ENCODE data around the gene AFF3. TPM values are rescaled to one million over a fixed set of nuclear protein-coding genes. Genes with fewer than 3 reads are reported as not detected.
"Not testable (repeated sequence)": the region's sequence is repeated elsewhere in the genome, so short reads cannot be mapped to it uniquely, and the experiment has no call there.

AFF3 gene
- total RNA-seq, 2 donors from 2014 or later = 10.8 to 16.2 TPM

DNA sequence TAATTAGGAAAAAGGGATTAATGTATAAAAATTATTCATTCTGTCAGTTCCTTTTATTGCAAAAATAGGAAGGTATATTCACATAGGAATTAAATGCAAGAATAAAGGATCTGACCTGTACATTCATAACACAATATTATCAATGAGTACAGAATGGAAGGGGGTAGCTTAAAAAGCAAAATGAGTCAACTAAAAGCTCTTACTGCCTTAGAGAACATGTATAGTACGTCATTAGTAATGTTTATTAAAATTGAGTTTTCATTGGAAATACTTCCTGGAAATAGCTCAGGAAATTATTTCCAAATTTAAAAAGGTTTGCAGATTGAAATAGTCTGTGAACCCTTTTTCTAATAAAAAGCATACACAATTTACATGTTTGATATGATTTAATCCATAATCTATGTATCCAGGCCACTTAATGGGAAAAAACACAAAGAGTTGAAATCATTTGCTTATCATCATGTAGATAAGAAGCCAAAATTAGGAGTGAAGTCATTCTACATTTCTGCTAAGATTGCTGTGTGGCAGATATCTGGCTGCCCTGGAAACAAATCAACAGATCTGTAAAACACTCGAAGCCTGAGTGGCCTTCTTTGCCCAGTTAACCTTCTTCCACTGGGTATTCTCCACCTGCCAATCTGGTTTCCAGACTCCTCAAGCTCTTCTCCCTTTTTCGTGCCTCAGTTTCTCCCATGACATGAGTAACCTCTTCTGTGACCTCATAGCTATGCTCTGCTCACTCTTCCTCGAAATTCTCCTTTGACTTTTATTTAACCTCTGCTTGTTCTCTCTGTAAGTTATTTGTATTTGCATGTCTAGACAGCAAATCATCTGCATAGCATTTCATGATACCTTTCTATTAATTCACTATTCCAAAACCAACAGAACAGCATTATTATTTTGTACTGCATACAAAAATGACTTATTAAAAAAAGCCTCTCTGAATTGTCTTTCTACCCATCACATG, 471.3 kb downstream of the AFF3 start:
- H3K27ac ChIP-seq = peak overlapping the region; percentile 47 to 85
- no peaks in the 10 kb centered on the region for H3K36me3 ChIP-seq
- peaks cover 0 to 44% of the 10 kb centered on the region in 2 donors for H3K4me1 ChIP-seq
- H3K9me3 ChIP-seq = no peaks in the 10 kb centered on the region
- TF ChIP-seq, protein P1, sequence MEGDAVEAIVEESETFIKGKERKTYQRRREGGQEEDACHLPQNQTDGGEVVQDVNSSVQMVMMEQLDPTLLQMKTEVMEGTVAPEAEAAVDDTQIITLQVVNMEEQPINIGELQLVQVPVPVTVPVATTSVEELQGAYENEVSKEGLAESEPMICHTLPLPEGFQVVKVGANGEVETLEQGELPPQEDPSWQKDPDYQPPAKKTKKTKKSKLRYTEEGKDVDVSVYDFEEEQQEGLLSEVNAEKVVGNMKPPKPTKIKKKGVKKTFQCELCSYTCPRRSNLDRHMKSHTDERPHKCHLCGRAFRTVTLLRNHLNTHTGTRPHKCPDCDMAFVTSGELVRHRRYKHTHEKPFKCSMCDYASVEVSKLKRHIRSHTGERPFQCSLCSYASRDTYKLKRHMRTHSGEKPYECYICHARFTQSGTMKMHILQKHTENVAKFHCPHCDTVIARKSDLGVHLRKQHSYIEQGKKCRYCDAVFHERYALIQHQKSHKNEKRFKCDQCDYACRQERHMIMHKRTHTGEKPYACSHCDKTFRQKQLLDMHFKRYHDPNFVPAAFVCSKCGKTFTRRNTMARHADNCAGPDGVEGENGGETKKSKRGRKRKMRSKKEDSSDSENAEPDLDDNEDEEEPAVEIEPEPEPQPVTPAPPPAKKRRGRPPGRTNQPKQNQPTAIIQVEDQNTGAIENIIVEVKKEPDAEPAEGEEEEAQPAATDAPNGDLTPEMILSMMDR (IDR thresholded peaks at IDR 0.05) = no peak
- H3K4me3 ChIP-seq = no peak overlapping the region
- no peaks in the 10 kb centered on the region for H3K27me3 ChIP-seq
- no peak for DNase-seq (ENCODE audit: low spot score)

DNA sequence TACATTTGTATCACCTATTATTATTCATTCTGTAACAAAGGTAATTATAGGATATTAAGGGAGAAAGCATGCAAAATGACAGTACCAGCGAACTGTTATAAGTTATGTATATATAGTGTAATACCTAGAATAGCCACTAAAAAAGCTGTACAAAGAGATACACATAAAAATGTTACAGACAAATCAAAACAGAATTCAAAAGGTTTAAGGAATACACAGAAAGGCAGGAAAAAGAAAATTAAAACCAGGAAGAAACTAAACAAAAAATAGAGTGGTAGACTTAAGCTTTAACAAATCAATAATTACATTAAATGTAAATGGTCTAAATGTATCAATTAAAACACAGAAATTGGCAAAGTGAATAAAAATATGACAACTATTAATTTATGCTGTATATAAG, 476.1 kb downstream of the AFF3 start:
- Histone ChIP-seq H3K4me1 (peaks cover 0 to 42% of the 10 kb centered on the region in 2 donors), H3K27ac (no peak overlapping the region)

DNA sequence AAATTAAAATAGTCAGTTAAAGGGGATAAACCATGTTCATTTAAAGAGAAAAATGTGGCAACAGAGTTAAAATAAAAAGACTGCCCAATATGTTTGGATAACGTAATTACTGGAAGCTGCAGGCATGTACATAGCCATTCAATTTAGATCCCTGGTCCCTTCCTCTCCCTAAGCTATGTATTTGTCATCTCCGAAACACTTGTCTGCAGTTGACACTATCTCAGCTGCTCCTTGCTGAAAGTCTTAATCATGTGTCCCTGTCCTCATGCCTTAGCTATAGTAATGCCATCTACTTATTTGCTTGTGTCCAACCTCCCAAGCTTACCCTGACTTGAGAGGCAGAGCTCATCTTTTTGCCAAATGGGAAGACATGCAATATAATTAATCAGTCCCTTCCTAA, 478.7 kb downstream of the AFF3 start:
- H3K4me1 ChIP-seq = peaks cover 0 to 38% of the 10 kb centered on the region in 2 donors
- no peaks in the 10 kb centered on the region for H3K27me3 ChIP-seq
- peak overlapping the region in 1 of 2 donors; percentile 38 for H3K27ac ChIP-seq
- no peaks in the 10 kb centered on the region for H3K36me3 ChIP-seq
- no peak for DNase-seq (ENCODE audit: low spot score)
- no peaks in the 10 kb centered on the region for H3K9me3 ChIP-seq
- TF ChIP-seq, protein P1 (IDR thresholded peaks at IDR 0.05) = no peak
- H3K4me3 ChIP-seq = no peak overlapping the region

More for the DNA sequence above, 476.1 kb downstream of the AFF3 start:
- H3K9me3 ChIP-seq = no peaks in the 10 kb centered on the region
- no peaks in the 10 kb centered on the region for H3K36me3 ChIP-seq
- H3K4me3 ChIP-seq = no peak overlapping the region
- DNase-seq (ENCODE audit: low spot score) = no peak
- H3K27me3 ChIP-seq = no peaks in the 10 kb centered on the region
- TF ChIP-seq, protein P1 (IDR thresholded peaks at IDR 0.05) = peak in 1 of 2 donors; percentile 48

DNA sequence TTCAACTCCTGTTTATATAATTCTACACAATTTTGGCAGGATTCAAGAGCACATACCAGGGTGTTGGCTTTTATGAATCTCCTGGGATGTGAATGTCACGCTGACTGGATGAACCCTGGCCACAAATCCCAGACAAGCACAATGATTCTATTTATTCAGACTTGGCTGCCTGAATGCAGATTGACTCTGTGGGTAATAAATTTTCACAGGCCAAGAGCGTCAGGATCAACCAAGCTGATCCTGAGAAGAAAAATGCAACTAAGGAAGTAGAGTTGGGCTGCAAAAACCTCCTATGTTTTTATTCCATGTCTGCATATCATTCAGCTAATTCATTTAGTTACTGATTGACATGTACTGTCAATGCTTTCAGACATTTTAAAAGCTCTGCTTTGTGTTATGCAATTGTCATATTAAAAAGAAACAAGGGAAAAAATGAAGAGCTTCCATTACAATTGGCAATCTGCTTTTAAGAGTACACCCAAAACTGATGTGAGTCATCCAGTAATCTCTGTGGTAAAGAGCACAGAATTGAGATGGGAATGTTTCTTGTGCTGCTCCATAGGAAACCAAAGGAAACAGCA, 479.5 kb downstream of the AFF3 start:
- DNase-seq (ENCODE audit: low spot score) = no peak
- peaks cover 0 to 38% of the 10 kb centered on the region in 2 donors for H3K4me1 ChIP-seq
- no peaks in the 10 kb centered on the region for H3K36me3 ChIP-seq
- no peak overlapping the region for H3K4me3 ChIP-seq
- H3K27ac ChIP-seq = peak overlapping the region; percentile 17 to 38
- TF ChIP-seq, protein P1 (IDR thresholded peaks at IDR 0.05) = no peak
- H3K9me3 ChIP-seq = no peaks in the 10 kb centered on the region
- no peaks in the 10 kb centered on the region for H3K27me3 ChIP-seq

- not testable (repeated sequence) for H3K27me3 ChIP-seq; H3K36me3 ChIP-seq; H3K4me3 ChIP-seq; DNase-seq (ENCODE audit: low spot score); H3K9me3 ChIP-seq
- Histone ChIP-seq H3K27ac (peak overlapping the region in 1 of 2 donors; percentile 38), H3K4me1 (peaks cover 0 to 48% of the 10 kb centered on the region in 2 donors)
Observed at GRCh38 chr2:99661761-99662160, 480.6 kb downstream of the AFF3 start.
